Activated CD4-positive, alpha-beta T cell treated with anti-CD3 and anti-CD28 coated beads for 36 hours (primary cell): ENCODE data around the gene LMO7. TPM values are rescaled to one million over a fixed set of nuclear protein-coding genes. Genes with fewer than 3 reads are reported as not detected.

Experiments
- ATAC-seq: fragments of 200-7000 bp; cut with Tn5 transposase; one replicate; pipeline ENCODE4 v1.10.0; 2021; ENCODE audit warnings: mild to moderate bottlenecking, moderate library complexity
- CTCF ChIA-PET: fragments of 350-600 bp; sonication (Branson Sonifier 250); formaldehyde crosslinking; loops from one replicate; lab custom pipeline; 2021; ENCODE audit warnings: antibody characterized with exemption; lab: Charles Lee
- POLR2A ChIA-PET: fragments of 350-600 bp; sonication (Branson Sonifier 250); formaldehyde crosslinking; loops from one replicate; lab custom pipeline; 2021; ENCODE audit warnings: antibody characterized with exemption, inconsistent platforms; lab: Charles Lee
- DNase-seq: peaks from one replicate; pipeline ENCODE4 v3.0.0-alpha.2; 2020
- H3K27ac Mint-ChIP-seq: one replicate; pipeline ENCODE4 v1.8.0; 2021; ENCODE audit warnings: mixed read lengths
- H3K27me3 Mint-ChIP-seq: one replicate; pipeline ENCODE4 v1.8.0; 2021; ENCODE audit warnings: mixed read lengths
- H3K36me3 Mint-ChIP-seq: one replicate; pipeline ENCODE4 v1.8.0; 2021; ENCODE audit warnings: low read depth, mixed read lengths
- H3K4me1 Mint-ChIP-seq: one replicate; pipeline ENCODE4 v1.8.0; 2021; ENCODE audit warnings: mixed read lengths
- H3K4me3 Mint-ChIP-seq: one replicate; pipeline ENCODE4 v1.8.0; 2021; ENCODE audit warnings: mild to moderate bottlenecking, moderate library complexity, mixed read lengths
- H3K9me3 Mint-ChIP-seq: one replicate; pipeline ENCODE4 v1.8.0; 2021; ENCODE audit warnings: low read depth, mixed read lengths
- intact Hi-C, 2 experiments: fragments of 100-400 bp; cut with DNase I in 1 of 2; cut with micrococcal nuclease in 1 of 2; formaldehyde crosslinking; loops; one replicate each; pipeline versions ENCODE4 v1.14.2 to v1.15.1; 2022 to 2024; cut with DNase I, micrococcal nuclease
- total RNA-seq, 2 experiments: library from RNA; stranded (reverse); gene quantifications; one replicate each; pipeline ENCODE4 v1.2.3, GENCODE V29; 2021

LMO7 gene
- total RNA-seq, 2 experiments from 2014 or later = 11.7 to 15.5 TPM

DNA sequence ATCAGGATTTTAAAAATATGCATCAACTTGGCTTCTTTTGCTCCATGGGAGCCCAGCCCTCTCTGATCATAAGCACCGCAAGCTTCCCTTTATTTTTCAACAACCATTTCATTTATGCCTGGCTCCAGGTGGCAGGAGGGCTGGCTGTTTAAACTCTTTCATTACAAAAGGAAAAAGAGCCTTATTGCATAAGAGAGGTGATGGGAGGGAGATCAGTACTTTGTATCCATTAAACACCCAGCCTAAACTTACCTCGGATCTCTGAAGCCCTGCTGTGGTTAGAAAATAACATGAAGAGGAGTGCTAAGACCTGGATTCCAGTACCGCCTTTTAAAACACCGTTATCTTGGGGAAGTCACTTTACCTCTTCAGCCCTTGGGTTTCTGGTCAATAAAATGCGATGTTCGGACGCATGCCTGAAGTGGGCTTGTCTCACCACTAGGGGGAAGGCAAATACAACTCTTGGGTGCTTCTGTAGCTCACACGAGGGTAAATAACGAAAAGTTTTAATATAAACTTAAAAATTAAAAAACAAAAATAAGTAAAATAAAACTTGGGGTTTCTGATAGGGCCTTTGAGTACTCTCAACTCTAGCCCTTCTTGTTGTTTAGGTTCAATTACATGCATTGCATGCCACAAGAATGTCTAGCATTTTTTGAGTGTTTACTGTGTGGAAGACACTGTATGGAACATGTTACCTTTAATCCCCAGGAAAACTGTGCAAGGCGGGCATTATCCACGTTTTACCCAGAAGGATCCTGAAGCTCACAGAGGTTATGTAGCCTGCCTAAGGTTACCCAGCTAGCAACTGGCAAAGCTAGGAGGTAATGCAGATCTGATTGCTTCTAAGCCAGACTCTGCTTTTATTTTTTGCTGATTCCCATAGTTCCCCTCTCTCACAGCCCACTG, 240.3 kb downstream of the LMO7 start:
- Mint-ChIP-seq H3K4me3 (no peak overlapping the region), H3K27me3 (peaks cover 3% of the 10 kb centered on the region), H3K36me3 (no peaks in the 10 kb centered on the region), H3K27ac (no peak overlapping the region), H3K4me1 (peaks cover 13% of the 10 kb centered on the region), H3K9me3 (no peaks in the 10 kb centered on the region)
- intact Hi-C loops = loop anchor here (1.0 to 10.0 kb wide), 5 partner anchors 140 to 1108 kb away; no protein-coding TSS in a partner anchor
- ATAC-seq (peak; percentile 90), DNase-seq (peak; percentile 71)
- POLR2A ChIA-PET = no interaction called here
- CTCF ChIA-PET = interaction anchor here (0.6 to 6.4 kb wide), 39 partner anchors 8 to 1689 kb away, joined by 3 to 49 read pairs (median 4); no protein-coding TSS in a partner anchor

DNA sequence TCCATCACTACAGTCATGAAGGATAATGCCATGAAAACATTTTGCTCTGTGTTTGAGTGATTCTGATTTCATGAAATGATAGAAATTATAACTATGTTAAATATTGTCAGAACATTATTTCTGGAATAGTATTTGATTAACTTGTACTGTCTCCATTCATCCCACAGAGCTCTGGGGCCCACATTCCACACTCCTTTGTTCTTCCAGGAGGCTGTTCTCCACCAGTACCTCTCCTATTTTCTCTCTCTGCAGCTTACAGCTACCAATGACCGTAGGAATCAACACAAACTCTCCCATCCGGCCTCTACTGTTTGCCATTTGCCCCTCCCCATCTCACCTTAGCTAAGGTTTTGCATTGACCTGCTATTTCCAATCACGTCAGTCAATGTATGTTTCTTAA, 240.9 kb downstream of the LMO7 start:
- peaks cover 13% of the 10 kb centered on the region for H3K4me1 Mint-ChIP-seq
- CTCF ChIA-PET = interaction anchor here (0.5 to 6.4 kb wide), 34 partner anchors 9 to 1689 kb away, joined by 3 to 49 read pairs (median 3); no protein-coding TSS in a partner anchor
- no peak overlapping the region for H3K4me3 Mint-ChIP-seq
- intact Hi-C loops = loop anchor here in 1 of 2 experiments (2.0 to 10.0 kb wide), 2 partner anchors 1026 to 1108 kb away; no protein-coding TSS in a partner anchor
- DNase-seq = no peak
- H3K9me3 Mint-ChIP-seq = no peaks in the 10 kb centered on the region
- H3K36me3 Mint-ChIP-seq = no peaks in the 10 kb centered on the region
- no peak for ATAC-seq
- no peak overlapping the region for H3K27ac Mint-ChIP-seq
- POLR2A ChIA-PET = no interaction called here
- H3K27me3 Mint-ChIP-seq = peaks cover 3% of the 10 kb centered on the region

DNA sequence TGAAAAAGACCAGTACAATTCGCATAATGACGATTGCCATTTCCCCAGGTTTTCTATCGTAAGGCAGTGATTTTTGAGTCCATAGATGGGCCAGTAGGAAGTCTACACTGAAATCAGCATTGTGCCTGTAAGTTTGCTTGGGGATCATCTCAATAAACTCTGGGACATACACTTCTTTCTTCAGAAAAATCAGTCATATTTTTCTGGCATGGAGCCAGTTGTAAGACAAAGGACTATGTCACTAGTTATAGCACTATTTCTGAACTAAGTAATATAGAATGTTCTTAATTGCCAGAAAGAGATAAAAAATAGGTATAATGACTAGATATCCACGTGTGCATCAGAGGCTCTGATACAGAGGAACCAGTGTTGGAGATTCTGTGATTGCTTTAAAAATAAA, 243.5 kb downstream of the LMO7 start:
- no peak overlapping the region for H3K4me3 Mint-ChIP-seq
- no peaks in the 10 kb centered on the region for H3K36me3 Mint-ChIP-seq
- no peak for ATAC-seq
- no peak for DNase-seq
- ChIA-PET CTCF (no interaction called here), POLR2A (no interaction called here)
- H3K27ac Mint-ChIP-seq = no peak overlapping the region
- no peaks in the 10 kb centered on the region for H3K9me3 Mint-ChIP-seq
- intact Hi-C loops = loop anchor here in 1 of 2 experiments (10.0 kb wide), 1 partner anchor 1105 kb away; no protein-coding TSS in a partner anchor
- peaks cover 3% of the 10 kb centered on the region for H3K27me3 Mint-ChIP-seq
- peaks cover 13% of the 10 kb centered on the region for H3K4me1 Mint-ChIP-seq

DNA sequence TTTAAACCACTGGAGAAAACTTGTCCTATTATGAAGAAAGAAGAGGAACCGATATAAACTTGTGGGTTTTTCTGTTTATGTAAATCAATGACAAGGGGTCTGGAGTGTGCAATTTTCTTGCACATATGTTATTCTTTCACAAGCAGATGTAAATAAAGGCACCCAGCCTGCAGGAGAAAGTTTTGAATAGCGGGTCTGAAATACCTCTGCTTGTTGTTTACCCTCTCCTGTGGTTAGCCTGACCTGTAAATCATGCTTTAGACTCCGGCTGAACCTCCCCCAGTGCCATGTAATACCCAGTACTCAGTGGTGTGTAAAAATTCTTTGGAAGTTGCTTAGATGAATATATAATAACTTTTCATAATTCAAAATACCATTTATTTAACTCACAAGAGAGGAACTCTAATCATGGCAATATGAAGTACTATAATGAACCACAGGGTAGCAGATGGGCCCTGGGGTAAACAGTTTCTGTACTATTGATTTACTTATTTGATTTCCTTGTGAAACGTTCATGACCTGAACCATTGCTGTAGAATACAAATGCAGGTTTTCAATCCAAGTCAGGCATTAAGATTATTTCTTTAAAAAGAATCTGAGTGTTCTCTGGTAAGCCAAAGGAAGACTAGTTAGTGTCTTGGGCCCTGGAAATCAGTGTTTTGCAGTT, 245.1 kb downstream of the LMO7 start:
- no peak for ATAC-seq
- H3K36me3 Mint-ChIP-seq = no peaks in the 10 kb centered on the region
- intact Hi-C loops = no loop called here
- H3K9me3 Mint-ChIP-seq = no peaks in the 10 kb centered on the region
- H3K27ac Mint-ChIP-seq = no peak overlapping the region
- CTCF ChIA-PET = interaction anchor here (1.7 to 2.4 kb wide), 2 partner anchors 8 to 11 kb away, joined by 3 to 14 read pairs; no protein-coding TSS in a partner anchor
- POLR2A ChIA-PET = no interaction called here
- peaks cover 3% of the 10 kb centered on the region for H3K27me3 Mint-ChIP-seq
- peaks cover 4% of the 10 kb centered on the region for H3K4me1 Mint-ChIP-seq
- H3K4me3 Mint-ChIP-seq = no peak overlapping the region
- DNase-seq = no peak

DNA sequence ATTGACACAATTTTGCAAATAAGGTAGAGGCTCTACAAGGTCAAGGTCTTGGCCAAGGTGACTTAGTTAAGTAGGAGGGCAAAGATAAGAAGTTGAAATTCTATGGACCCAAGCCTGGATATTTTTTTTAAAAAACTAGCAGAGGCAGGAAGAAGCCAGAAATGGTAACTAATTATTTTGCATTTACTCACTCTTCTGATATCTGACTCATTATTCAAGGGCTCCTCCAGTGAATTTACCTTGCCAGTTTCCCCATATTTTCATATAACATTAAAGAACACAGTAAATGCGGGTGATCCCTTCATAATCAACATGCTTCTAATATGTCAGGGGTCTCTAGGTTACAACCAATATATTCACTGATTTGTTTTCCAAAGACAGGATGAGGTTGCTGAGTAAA, 246.1 kb downstream of the LMO7 start:
- POLR2A ChIA-PET = interaction anchor here (0.6 kb wide), 1 partner anchor 871 kb away, joined by 5 read pairs; no protein-coding TSS in a partner anchor
- Mint-ChIP-seq H3K27me3 (peaks cover under 1% of the 10 kb centered on the region), H3K36me3 (no peaks in the 10 kb centered on the region), H3K4me1 (peaks cover under 1% of the 10 kb centered on the region), H3K27ac (no peak overlapping the region), H3K9me3 (no peaks in the 10 kb centered on the region), H3K4me3 (no peak overlapping the region)
- ATAC-seq (no peak), DNase-seq (no peak)
- intact Hi-C loops = no loop called here
- CTCF ChIA-PET = interaction anchor here (0.7 to 2.4 kb wide), 6 partner anchors 9 to 208 kb away, joined by 3 to 14 read pairs (median 4); no protein-coding TSS in a partner anchor

DNA sequence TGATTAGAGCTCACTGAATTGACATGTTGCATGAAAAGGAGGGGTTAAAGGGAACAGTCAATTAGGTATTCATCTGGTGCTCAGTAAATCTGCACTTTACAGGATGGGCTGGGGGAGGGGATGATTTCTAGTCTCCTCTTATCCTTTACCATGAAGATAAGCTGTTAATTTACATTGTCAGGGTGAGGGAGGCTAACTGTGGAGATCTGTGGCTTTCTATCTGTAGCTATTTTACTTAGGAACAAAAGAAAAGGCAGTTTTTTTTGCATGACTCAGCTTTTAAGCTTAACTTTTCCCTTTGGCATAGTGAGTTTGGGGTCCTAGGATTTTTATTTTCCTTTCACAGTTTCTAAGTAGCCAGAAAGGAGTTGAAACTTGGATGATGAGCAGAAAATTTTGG, 253.3 kb downstream of the LMO7 start:
- CTCF ChIA-PET = interaction anchor here (1.0 to 1.4 kb wide), 4 partner anchors 13 to 128 kb away, joined by 3 to 7 read pairs (median 4); no protein-coding TSS in a partner anchor
- Mint-ChIP-seq H3K9me3 (no peaks in the 10 kb centered on the region), H3K27me3 (peaks cover 7% of the 10 kb centered on the region), H3K4me3 (no peak overlapping the region), H3K4me1 (no peaks in the 10 kb centered on the region), H3K36me3 (no peaks in the 10 kb centered on the region), H3K27ac (no peak overlapping the region)
- intact Hi-C loops = no loop called here
- no peak for DNase-seq
- no peak for ATAC-seq
- POLR2A ChIA-PET = no interaction called here

DNA sequence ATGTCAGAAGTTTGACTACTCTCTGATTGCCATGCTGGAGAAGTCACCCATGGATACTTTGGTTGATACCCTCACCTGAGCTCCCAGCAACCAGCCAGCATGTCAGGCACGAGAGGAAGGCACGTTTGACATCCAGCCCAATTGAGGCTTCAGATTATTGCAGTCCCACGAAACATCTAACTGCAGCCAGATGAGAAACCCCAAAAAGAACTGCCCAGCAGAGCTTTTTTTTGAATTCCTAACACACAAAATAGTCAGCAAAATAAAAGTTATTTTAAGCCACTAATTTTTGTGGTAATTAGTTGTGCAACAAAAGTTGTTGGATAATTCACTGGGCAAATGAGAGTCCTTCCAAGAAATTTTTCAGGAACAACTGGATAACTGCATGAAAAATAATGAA, 259.0 kb downstream of the LMO7 start:
- DNase-seq (no peak), ATAC-seq (no peak)
- Mint-ChIP-seq H3K36me3 (no peaks in the 10 kb centered on the region), H3K9me3 (no peaks in the 10 kb centered on the region), H3K27ac (no peak overlapping the region), H3K4me1 (no peaks in the 10 kb centered on the region), H3K27me3 (peaks cover 2% of the 10 kb centered on the region), H3K4me3 (no peak overlapping the region)
- intact Hi-C loops = no loop called here
- CTCF ChIA-PET = no interaction called here
- POLR2A ChIA-PET = no interaction called here

DNA sequence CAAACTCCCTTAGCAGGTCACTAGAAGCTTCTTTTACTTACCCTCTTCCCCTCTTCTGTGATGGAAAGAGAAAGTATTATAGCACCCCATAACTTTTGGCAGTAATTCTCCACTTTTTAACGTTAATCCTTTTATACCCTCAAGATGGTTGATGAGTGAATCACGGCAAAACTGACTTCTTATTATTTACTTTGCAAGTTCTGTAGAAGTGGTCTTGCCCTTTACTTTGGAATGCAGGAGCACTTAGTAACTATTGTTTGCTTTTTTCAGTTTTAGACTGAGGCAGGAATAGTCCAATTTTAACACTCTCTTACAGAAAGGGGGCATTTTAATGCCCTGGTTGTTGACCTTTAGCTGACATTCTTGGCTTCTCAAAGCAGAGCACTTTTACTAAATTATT, 260.1 kb downstream of the LMO7 start:
- DNase-seq (no peak), ATAC-seq (no peak)
- Mint-ChIP-seq H3K36me3 (no peaks in the 10 kb centered on the region), H3K4me3 (no peak overlapping the region), H3K27ac (no peak overlapping the region), H3K4me1 (no peaks in the 10 kb centered on the region), H3K9me3 (no peaks in the 10 kb centered on the region), H3K27me3 (peaks cover 2% of the 10 kb centered on the region)
- intact Hi-C loops = no loop called here
- CTCF ChIA-PET = interaction anchor here (0.6 to 1.4 kb wide), 2 partner anchors 12 to 1582 kb away, joined by 3 to 5 read pairs; no protein-coding TSS in a partner anchor
- POLR2A ChIA-PET = no interaction called here

DNA sequence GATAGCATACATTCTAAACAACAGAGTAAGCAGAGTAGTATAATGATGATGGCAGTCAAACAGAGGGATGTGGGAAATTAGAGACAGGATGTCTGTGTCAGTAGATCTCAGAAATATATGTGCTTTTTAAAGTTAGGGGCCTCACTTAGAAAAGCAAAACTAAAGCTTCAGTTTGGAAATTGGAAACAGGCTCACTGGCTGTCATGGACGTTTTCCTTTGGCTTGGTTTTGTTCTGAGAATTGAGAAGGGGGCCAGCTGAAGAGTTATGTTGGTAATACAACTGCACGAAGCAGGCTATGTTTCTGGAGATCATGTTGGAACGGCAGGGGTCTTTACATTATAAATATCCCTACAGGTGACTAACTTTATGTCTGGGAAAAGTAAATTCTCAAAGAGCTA, 261.3 kb downstream of the LMO7 start:
- H3K4me3 Mint-ChIP-seq = no peak overlapping the region
- H3K27ac Mint-ChIP-seq = no peak overlapping the region
- no peak for ATAC-seq
- no peaks in the 10 kb centered on the region for H3K9me3 Mint-ChIP-seq
- no peak for DNase-seq
- no peaks in the 10 kb centered on the region for H3K4me1 Mint-ChIP-seq
- H3K36me3 Mint-ChIP-seq = no peaks in the 10 kb centered on the region
- POLR2A ChIA-PET = no interaction called here
- peaks cover 2% of the 10 kb centered on the region for H3K27me3 Mint-ChIP-seq
- intact Hi-C loops = no loop called here
- CTCF ChIA-PET = interaction anchor here (0.9 kb wide), 1 partner anchor 21 kb away, joined by 4 read pairs; no protein-coding TSS in a partner anchor

DNA sequence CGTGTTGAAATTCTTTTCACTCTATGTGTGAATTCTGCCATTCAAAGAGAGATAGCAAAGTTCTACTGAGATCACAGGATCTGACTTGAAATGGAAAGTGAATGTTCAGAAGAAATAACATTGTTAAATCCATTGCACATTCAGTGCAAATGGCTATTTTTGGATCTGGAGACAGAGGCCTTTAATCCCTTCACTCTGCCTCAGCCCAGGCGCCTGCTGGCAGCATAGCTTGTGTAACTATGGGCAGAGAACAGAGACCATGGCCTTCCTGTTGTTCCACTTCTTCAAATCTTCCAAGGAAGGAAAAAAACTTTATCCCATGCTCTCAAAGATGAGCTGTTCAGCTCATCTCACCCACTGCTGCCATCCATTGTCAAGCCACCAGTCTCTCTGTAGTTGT, 265.4 kb downstream of the LMO7 start:
- ChIA-PET POLR2A (interaction anchor here (0.6 kb wide), 1 partner anchor 197 kb away, joined by 3 read pairs; no protein-coding TSS in a partner anchor), CTCF (no interaction called here)
- Mint-ChIP-seq H3K36me3 (no peaks in the 10 kb centered on the region), H3K27me3 (peaks cover 7% of the 10 kb centered on the region), H3K9me3 (no peaks in the 10 kb centered on the region), H3K4me1 (no peaks in the 10 kb centered on the region), H3K27ac (no peak overlapping the region), H3K4me3 (no peak overlapping the region)
- DNase-seq (no peak), ATAC-seq (no peak)
- intact Hi-C loops = no loop called here
